G401 (cell line): ENCODE results near the gene CXCL3. TPM values are rescaled to one million over a fixed set of nuclear protein-coding genes. Genes with fewer than 3 reads are reported as not detected.
A peak's percentile ranks its signal among the peaks of the same experiment; 100 is the strongest.
"Not testable (repeated sequence)": the region's sequence is repeated elsewhere in the genome, so short reads cannot be mapped to it uniquely, and the experiment has no call there.

Source experiments
- DNase-seq: peaks from one replicate; pipeline ENCODE4 v3.0.0-alpha.2; 2015; ENCODE audit warnings: low spot score
- in situ Hi-C: cut with HindIII; loops from 2 replicates; pipeline ENCODE4 v1.10.0; 2016; ENCODE audit warnings: low sequenced_read_pairs, mixed read lengths
- total RNA-seq: library from RNA; depleted of rRNA; stranded (reverse); fragments of >200 nt; shearing (Covaris generic); gene quantifications from 2 replicates; pipeline ENCODE4 v1.2.3, GENCODE V29; 2014; rRNA removed

CXCL3 gene
- total RNA-seq: not detected in 2 replicates

GRCh38 chr4:74038425-74039314 lies at the start of gene CXCL3:
Gene CXCL3, minus strand, starts transcription at chr4:74038689. Its CDS starts 78 bp downstream, at chr4:74038611.
- in situ Hi-C loops: no loop called here
- peak; percentile 2 for DNase-seq

- no peak for DNase-seq
- in situ Hi-C loops: no loop called here
Measured at GRCh38 chr4:74087481-74087880, 49.0 kb upstream of the CXCL3 start.

GRCh38 chr4:74085669-74086068 lies 47.2 kb upstream of the CXCL3 start:
- DNase-seq: no peak
- in situ Hi-C loops: no loop called here

- in situ Hi-C loops: no loop called here
- DNase-seq: no peak
Measured at GRCh38 chr4:74084984-74085383, 46.5 kb upstream of the CXCL3 start.

- no peak for DNase-seq
- in situ Hi-C loops: no loop called here
Measured at GRCh38 chr4:74083546-74083945, 45.1 kb upstream of the CXCL3 start.

- no peak for DNase-seq
- in situ Hi-C loops: no loop called here
Measured at GRCh38 chr4:74081035-74081434, 42.5 kb upstream of the CXCL3 start.

GRCh38 chr4:74080351-74080750 lies 41.9 kb upstream of the CXCL3 start:
- in situ Hi-C loops, DNase-seq: not testable (repeated sequence)

- in situ Hi-C loops, DNase-seq: not testable (repeated sequence)
Measured at GRCh38 chr4:74079024-74079423, 40.5 kb upstream of the CXCL3 start.

- in situ Hi-C loops: no loop called here
- no peak for DNase-seq
Measured at GRCh38 chr4:74073358-74073757, 34.9 kb upstream of the CXCL3 start.

- no peak for DNase-seq
- in situ Hi-C loops: no loop called here
Measured at GRCh38 chr4:74072739-74073138, 34.2 kb upstream of the CXCL3 start.

GRCh38 chr4:74067586-74067985 lies 29.1 kb upstream of the CXCL3 start:
- DNase-seq: no peak
- in situ Hi-C loops: no loop called here

GRCh38 chr4:74066232-74066631 lies 27.7 kb upstream of the CXCL3 start:
- in situ Hi-C loops: no loop called here
- no peak for DNase-seq

GRCh38 chr4:74065115-74065642 lies 26.7 kb upstream of the CXCL3 start:
- in situ Hi-C loops: no loop called here
- no peak for DNase-seq

GRCh38 chr4:74063859-74064258 lies 25.4 kb upstream of the CXCL3 start:
- in situ Hi-C loops: no loop called here
- no peak for DNase-seq

- no peak for DNase-seq
- in situ Hi-C loops: no loop called here
Measured at GRCh38 chr4:74062953-74063352, 24.5 kb upstream of the CXCL3 start.

GRCh38 chr4:74061430-74061829 lies 22.9 kb upstream of the CXCL3 start:
- in situ Hi-C loops: no loop called here
- no peak for DNase-seq

- no peak for DNase-seq
Measured at GRCh38 chr4:74059161-74059829, 20.8 kb upstream of the CXCL3 start.

GRCh38 chr4:74058048-74058651 lies 19.7 kb upstream of the CXCL3 start:
- in situ Hi-C loops: no loop called here

More at GRCh38 chr4:74059161-74059829, 20.8 kb upstream of the CXCL3 start:
- in situ Hi-C loops: no loop called here

GRCh38 chr4:74057588-74057987 lies 19.1 kb upstream of the CXCL3 start:
- DNase-seq: no peak
- in situ Hi-C loops: no loop called here

More at GRCh38 chr4:74058048-74058651, 19.7 kb upstream of the CXCL3 start:
- DNase-seq: no peak
